Prostate gland (tissue), 2 donors: ENCODE measurements around the gene LGALS3. TPM values are rescaled to one million over a fixed set of nuclear protein-coding genes. Genes with fewer than 3 reads are reported as not detected.

Source experiments
- DNase-seq: peaks from one replicate; pipeline ENCODE4 v3.0.0-alpha.2; 2019; ENCODE audit warnings: low spot score
- H3K27ac ChIP-seq, 2 donors: fragments of 200-600 bp; sonication (generic); 2 replicates each; pipeline ENCODE4 v1.5.1; 2017 to 2019
- H3K27me3 ChIP-seq: fragments of 200-600 bp; sonication (generic); replicated peaks from 2 replicates; pipeline ENCODE4 v1.5.1; 2019; ENCODE audit not compliant: insufficient read depth
- H3K36me3 ChIP-seq, 2 donors: fragments of 200-600 bp; sonication (generic); 1 replicate in 1 of 2; 2 replicates in 1 of 2; pipeline versions ENCODE4 v1.5.1 to v1.8.1; 2017 to 2019
- H3K4me1 ChIP-seq: fragments of 200-600 bp; sonication (generic); replicated peaks from 2 replicates; pipeline ENCODE4 v1.5.1; 2019
- H3K4me3 ChIP-seq, 2 donors: fragments of 200-600 bp; sonication (generic); 2 replicates each; pipeline ENCODE4 v1.5.1; 2017 to 2019
- H3K9me3 ChIP-seq: fragments of 200-600 bp; sonication (generic); 2 replicates; pipeline ENCODE4 v1.5.1; 2017
- POLR2A ChIP-seq: fragments of 450-650 bp; IDR thresholded peaks from one replicate; pipeline ENCODE4 v1.6.1; 2016; ENCODE audit warnings: antibody characterized with exemption, mild to moderate bottlenecking
- POLR2AphosphoS5 ChIP-seq: sonication (generic); formaldehyde crosslinking; IDR thresholded peaks from one replicate; pipeline ENCODE4 v1.6.1; 2017; ENCODE audit warnings: antibody characterized with exemption
- WGBS: methylation state at CpG from one replicate; pipeline ENCODE4 v1.1.5; 2018; 5-methylcytosine and 5-hydroxymethylcytosine counted together
- intact Hi-C: fragments of 100-400 bp; cut with DNase I; formaldehyde crosslinking; loops from one replicate; pipeline ENCODE4 v1.14.2; 2022
- total RNA-seq, 2 donors: library from RNA; depleted of rRNA; stranded (reverse); fragments of >200 nt; gene quantifications; one replicate each; pipeline ENCODE4 v1.1.0, GENCODE V29; 2016
- TF ChIP-seq, protein P1 (sequence below), 4 experiments: fragments of 200-600 bp in 2 of 4; fragments of 450-650 bp in 2 of 4; sonication (generic) in 2 of 4; IDR thresholded peaks; 1 replicate in 3 of 4; 2 replicates in 1 of 4; pipeline ENCODE4 v1.5.1; 2016 to 2019; ENCODE audit warnings: antibody characterized with exemption in 4 of 4, mild to moderate bottlenecking in 2 of 4, moderate library complexity in 2 of 4

Gene LGALS3
- total RNA-seq, 2 donors from 2014 or later, result 334 to 400 TPM

DNA sequence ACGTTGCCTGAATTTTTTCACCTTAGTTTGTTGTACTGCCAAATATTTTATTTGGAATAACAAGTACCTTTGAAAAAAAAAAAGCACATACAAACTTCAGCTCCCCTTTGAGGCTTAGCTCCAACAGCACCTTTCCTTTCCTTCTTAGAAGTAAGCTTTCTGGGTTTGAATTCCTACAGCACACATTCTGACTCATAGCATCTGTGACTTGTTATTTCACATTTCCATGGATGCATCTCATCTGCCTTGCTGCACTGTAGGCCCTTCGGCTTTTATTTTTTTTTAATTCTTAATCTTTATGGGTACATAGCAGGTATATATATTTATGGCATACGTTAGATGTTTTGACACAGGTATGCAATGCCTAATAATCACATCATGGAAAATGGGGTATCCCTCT, 7.2 kb downstream of the LGALS3 start:
- TF ChIP-seq, protein P1, sequence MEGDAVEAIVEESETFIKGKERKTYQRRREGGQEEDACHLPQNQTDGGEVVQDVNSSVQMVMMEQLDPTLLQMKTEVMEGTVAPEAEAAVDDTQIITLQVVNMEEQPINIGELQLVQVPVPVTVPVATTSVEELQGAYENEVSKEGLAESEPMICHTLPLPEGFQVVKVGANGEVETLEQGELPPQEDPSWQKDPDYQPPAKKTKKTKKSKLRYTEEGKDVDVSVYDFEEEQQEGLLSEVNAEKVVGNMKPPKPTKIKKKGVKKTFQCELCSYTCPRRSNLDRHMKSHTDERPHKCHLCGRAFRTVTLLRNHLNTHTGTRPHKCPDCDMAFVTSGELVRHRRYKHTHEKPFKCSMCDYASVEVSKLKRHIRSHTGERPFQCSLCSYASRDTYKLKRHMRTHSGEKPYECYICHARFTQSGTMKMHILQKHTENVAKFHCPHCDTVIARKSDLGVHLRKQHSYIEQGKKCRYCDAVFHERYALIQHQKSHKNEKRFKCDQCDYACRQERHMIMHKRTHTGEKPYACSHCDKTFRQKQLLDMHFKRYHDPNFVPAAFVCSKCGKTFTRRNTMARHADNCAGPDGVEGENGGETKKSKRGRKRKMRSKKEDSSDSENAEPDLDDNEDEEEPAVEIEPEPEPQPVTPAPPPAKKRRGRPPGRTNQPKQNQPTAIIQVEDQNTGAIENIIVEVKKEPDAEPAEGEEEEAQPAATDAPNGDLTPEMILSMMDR (IDR thresholded peaks at IDR 0.05), result no peak
- TF ChIP-seq POLR2A (no peak), POLR2AphosphoS5 (no peak)
- Histone ChIP-seq H3K27me3 (no peaks in the 10 kb centered on the region), H3K4me1 (no peaks in the 10 kb centered on the region), H3K36me3 (peaks cover 0 to 3% of the 10 kb centered on the region in 2 donors), H3K9me3 (no peaks in the 10 kb centered on the region), H3K4me3 (no peak overlapping the region), H3K27ac (peak overlapping the region in 1 of 2 donors; percentile 14)
- WGBS, result 59% methylated on average over 3 of the region's 3 CpGs
- intact Hi-C loops, result no loop called here
- no peak for DNase-seq

DNA sequence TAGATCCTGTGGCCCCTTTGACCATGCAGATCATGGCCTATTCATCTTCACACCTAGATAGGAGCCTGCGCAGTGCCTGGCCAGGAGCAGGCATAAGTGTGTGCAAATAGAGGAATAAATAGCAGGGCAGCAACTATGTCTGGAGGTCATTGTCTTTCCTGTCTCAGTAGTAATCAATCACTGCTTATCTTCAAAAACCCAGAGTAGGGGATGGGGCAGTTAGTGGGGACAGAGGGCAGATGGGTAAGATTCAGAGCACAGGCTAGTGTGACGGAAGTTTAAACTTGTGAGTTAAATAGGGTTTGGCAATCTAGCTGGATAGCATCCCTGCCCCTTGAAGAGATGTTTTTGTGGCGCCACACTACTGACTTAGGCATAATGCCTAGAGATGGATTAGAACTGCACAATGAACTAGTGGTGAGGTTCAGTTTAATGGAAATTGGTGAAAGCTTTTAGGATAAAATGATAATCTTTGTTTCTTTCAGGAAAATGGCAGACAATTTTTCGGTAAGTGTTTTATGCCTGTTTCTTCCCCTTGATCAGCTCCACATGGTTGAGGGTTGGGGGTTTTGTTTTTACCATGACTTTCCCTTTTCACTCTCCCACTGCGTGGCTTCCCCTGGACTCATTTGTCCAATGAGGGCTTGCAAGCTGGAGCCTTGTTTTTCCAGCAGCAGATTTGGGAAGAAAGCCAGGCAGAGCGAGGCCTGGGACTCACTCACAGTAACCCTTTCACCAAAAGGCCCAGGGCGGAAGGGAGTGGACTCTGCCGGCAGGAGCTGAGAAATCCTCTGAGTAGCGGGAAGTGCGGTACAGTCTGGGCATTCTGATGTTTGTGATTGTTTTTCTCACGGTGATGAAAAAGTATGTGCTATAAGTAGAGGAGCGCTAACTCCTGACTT, 8.1 kb downstream of the LGALS3 start:
- TF ChIP-seq POLR2AphosphoS5, result no peak
- TF ChIP-seq POLR2A, result no peak
- TF ChIP-seq, protein P1 (IDR thresholded peaks at IDR 0.05), result no peak
- H3K36me3 ChIP-seq, result peaks cover 0 to 3% of the 10 kb centered on the region in 2 donors
- no peaks in the 10 kb centered on the region for H3K4me1 ChIP-seq
- intact Hi-C loops, result no loop called here
- peak overlapping the region in 1 of 2 donors; percentile 14 for H3K27ac ChIP-seq
- H3K27me3 ChIP-seq, result no peaks in the 10 kb centered on the region
- 54% methylated on average over 12 of the region's 12 CpGs for WGBS
- H3K4me3 ChIP-seq, result no peak overlapping the region
- H3K9me3 ChIP-seq, result no peaks in the 10 kb centered on the region
- DNase-seq, result no peak

DNA sequence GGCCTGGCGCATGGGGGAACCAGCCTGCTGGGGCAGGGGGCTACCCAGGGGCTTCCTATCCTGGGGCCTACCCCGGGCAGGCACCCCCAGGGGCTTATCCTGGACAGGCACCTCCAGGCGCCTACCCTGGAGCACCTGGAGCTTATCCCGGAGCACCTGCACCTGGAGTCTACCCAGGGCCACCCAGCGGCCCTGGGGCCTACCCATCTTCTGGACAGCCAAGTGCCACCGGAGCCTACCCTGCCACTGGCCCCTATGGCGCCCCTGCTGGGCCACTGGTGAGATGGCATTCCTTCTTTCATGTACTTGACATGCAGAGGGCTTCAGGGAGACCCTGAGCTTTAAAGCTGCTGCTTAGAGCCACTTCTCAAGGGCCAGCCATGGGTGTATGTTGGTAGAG, 9.0 kb downstream of the LGALS3 start:
- intact Hi-C loops, result no loop called here
- H3K36me3 ChIP-seq, result peaks cover 0 to 5% of the 10 kb centered on the region in 2 donors
- no peak overlapping the region for H3K4me3 ChIP-seq

DNA sequence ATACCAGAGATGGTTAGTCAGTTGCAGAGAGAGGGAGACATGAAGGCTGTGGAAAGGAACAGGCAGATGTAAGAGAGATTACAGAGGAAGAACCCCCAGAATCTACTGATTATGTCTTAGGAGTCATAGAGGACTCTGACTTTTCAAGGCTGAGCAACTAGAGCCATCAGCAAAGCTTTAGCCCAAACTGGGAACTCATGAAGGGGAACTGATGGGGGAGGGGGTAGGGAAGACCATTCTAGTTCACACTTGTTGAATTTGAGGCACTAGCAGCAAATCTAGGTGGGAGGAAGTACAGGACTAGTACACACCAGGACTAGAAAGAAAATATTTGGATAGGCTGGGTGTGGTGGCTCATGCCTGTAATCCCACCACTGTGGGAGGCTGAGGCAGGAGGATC, 10.1 kb downstream of the LGALS3 start:
- no peak for DNase-seq
- TF ChIP-seq, protein P1 (IDR thresholded peaks at IDR 0.05), result no peak
- TF ChIP-seq POLR2AphosphoS5 (no peak), POLR2A (no peak)
- intact Hi-C loops, result no loop called here
- no peaks in the 10 kb centered on the region for H3K9me3 ChIP-seq
- H3K36me3 ChIP-seq, result peaks cover 0 to 5% of the 10 kb centered on the region in 2 donors
- H3K4me3 ChIP-seq, result no peak overlapping the region
- no peak overlapping the region for H3K27ac ChIP-seq
- H3K4me1 ChIP-seq, result no peaks in the 10 kb centered on the region
- no peaks in the 10 kb centered on the region for H3K27me3 ChIP-seq

More for the DNA sequence above, 9.0 kb downstream of the LGALS3 start:
- DNase-seq, result no peak
- Histone ChIP-seq H3K27me3 (no peaks in the 10 kb centered on the region), H3K4me1 (no peaks in the 10 kb centered on the region), H3K9me3 (no peaks in the 10 kb centered on the region), H3K27ac (no peak overlapping the region)
- 93% methylated on average over 6 of the region's 7 CpGs for WGBS
- TF ChIP-seq, protein P1 (IDR thresholded peaks at IDR 0.05), result no peak
- TF ChIP-seq POLR2AphosphoS5 (no peak), POLR2A (no peak)
